K562 (cell line): Measurements from ENCODE around the gene DOK3. TPM values are rescaled to one million over a fixed set of nuclear protein-coding genes. Genes with fewer than 3 reads are reported as not detected.

Source experiments
- ARHGAP35 ChIP-seq: fragments of 450-650 bp; IDR thresholded peaks from 2 replicates; pipeline ENCODE4 v1.6.1; 2018; ENCODE audit not compliant: partially characterized antibody
- BCL6 ChIP-seq: fragments of 250-450 bp; sonication (Bioruptor Pico); IDR thresholded peaks from 2 replicates; pipeline ENCODE4 v1.4.0; 2020
- CCAR2 ChIP-seq: fragments of 200-400 bp; formaldehyde crosslinking; IDR thresholded peaks from 2 replicates; pipeline ENCODE4 v1.6.1; 2017; ENCODE audit warnings: mild to moderate bottlenecking, low read depth, low read length
- CHCHD3 ChIP-seq: fragments of 250-450 bp; sonication (Bioruptor Pico); IDR thresholded peaks from 2 replicates; pipeline ENCODE4 v2.1.2; 2022; ENCODE audit warnings: mild to moderate bottlenecking
- ETS2 ChIP-seq: IDR thresholded peaks from 2 replicates; pipeline ENCODE4 v1.6.1; 2016; ENCODE audit warnings: borderline replicate concordance, missing genetic modification characterization, mild to moderate bottlenecking, moderate library complexity, missing compliant biosample characterization; ENCODE audit not compliant: poor library complexity, severe bottlenecking
- HNRNPH1 ChIP-seq: fragments of 200-400 bp; formaldehyde crosslinking; optimal IDR thresholded peaks from 2 replicates; pipeline ENCODE3; 2017; ENCODE audit warnings: low read depth, mild to moderate bottlenecking, low read length, moderate library complexity
- HNRNPK ChIP-seq: fragments of 200-400 bp; formaldehyde crosslinking; IDR thresholded peaks from one replicate; pipeline ENCODE4 v1.6.1; 2018; ENCODE audit warnings: mild to moderate bottlenecking, low read depth, low read length; ENCODE audit not compliant: poor library complexity, severe bottlenecking
- KDM1A ChIP-seq, 2 experiments: fragments of 450-650 bp; IDR thresholded peaks; 2 replicates each; pipeline ENCODE4 v1.6.1; 2016; ENCODE audit warnings: mild to moderate bottlenecking in 2 of 2
- KLF1 ChIP-seq: fragments of 450-650 bp; IDR thresholded peaks from 2 replicates; pipeline ENCODE4 v1.6.1; 2016; ENCODE audit warnings: missing genetic modification characterization, missing compliant biosample characterization
- MBD2 ChIP-seq: sonication (generic); IDR thresholded peaks from 2 replicates; pipeline ENCODE4 v1.6.1; 2016; ENCODE audit warnings: low read depth, borderline replicate concordance
- MCM5 ChIP-seq: fragments of 450-650 bp; IDR thresholded peaks from 2 replicates; pipeline ENCODE4 v1.6.1; 2016; ENCODE audit warnings: low read depth
- MECOM ChIP-seq: fragments of 250-450 bp; sonication (Bioruptor Pico); IDR thresholded peaks from 2 replicates; pipeline ENCODE4 v1.8.0; 2022; ENCODE audit warnings: inconsistent platforms
- MIER1 ChIP-seq: fragments of 450-650 bp; IDR thresholded peaks from 2 replicates; pipeline ENCODE4 v1.6.1; 2016; ENCODE audit warnings: antibody characterized with exemption, mild to moderate bottlenecking, low read depth
- NCOA6 ChIP-seq: fragments of 450-650 bp; IDR thresholded peaks from 2 replicates; pipeline ENCODE4 v1.6.1; 2017; ENCODE audit warnings: mild to moderate bottlenecking
- NEUROD1 ChIP-seq: fragments of 150-350 bp; IDR thresholded peaks from 2 replicates; pipeline ENCODE4 v1.6.1; 2014; ENCODE audit warnings: borderline replicate concordance, low read length, low read depth; ENCODE audit not compliant: partially characterized antibody
- NFATC3 ChIP-seq: fragments of 450-650 bp; IDR thresholded peaks from 2 replicates; pipeline ENCODE4 v1.6.1; 2017; ENCODE audit warnings: mild to moderate bottlenecking
- POLR3G ChIP-seq: IDR thresholded peaks from 2 replicates; pipeline ENCODE4 v1.6.1; 2011; ENCODE audit not compliant: insufficient read length, insufficient replicate concordance; ENCODE audit errors: extremely low read depth
- RFX7 ChIP-seq: fragments of 250-450 bp; sonication (Bioruptor Pico); IDR thresholded peaks from 2 replicates; pipeline ENCODE4 v1.5.1; 2021; ENCODE audit warnings: mild to moderate bottlenecking
- RUNX1 ChIP-seq: sonication (generic); IDR thresholded peaks from 2 replicates; pipeline ENCODE4 v1.6.1; 2016; ENCODE audit warnings: antibody characterized with exemption, low read depth
- SAFB2 ChIP-seq: fragments of 200-400 bp; formaldehyde crosslinking; IDR thresholded peaks from 2 replicates; pipeline ENCODE4 v1.6.1; 2018; ENCODE audit warnings: borderline replicate concordance, low read length, low read depth, moderate library complexity; ENCODE audit not compliant: severe bottlenecking
- TGIF2 ChIP-seq: sonication (generic); formaldehyde crosslinking; IDR thresholded peaks from 2 replicates; pipeline ENCODE4 v1.8.1; 2022; ENCODE audit warnings: mild to moderate bottlenecking, missing genetic modification reagents, moderate library complexity
- THRA ChIP-seq: fragments of 450-650 bp; IDR thresholded peaks from 2 replicates; pipeline ENCODE4 v1.6.1; 2017; ENCODE audit warnings: mild to moderate bottlenecking, moderate library complexity
- ZNF217 ChIP-seq: sonication (generic); formaldehyde crosslinking; IDR thresholded peaks from 2 replicates; pipeline ENCODE4 v1.8.0; 2022; ENCODE audit warnings: mild to moderate bottlenecking, missing genetic modification reagents
- ZNF445 ChIP-seq: fragments of 250-450 bp; sonication (Bioruptor Pico); IDR thresholded peaks from 2 replicates; pipeline ENCODE4 v1.4.0; 2020; ENCODE audit warnings: low read depth, mild to moderate bottlenecking, moderate library complexity
- ZNF764 ChIP-seq: fragments of 250-450 bp; sonication (Bioruptor Pico); IDR thresholded peaks from 2 replicates; pipeline ENCODE4 v1.4.0; 2020; ENCODE audit warnings: low read depth, mild to moderate bottlenecking, moderate library complexity
- ZNF77 ChIP-seq: fragments of 250-450 bp; sonication (Bioruptor Pico); IDR thresholded peaks from 2 replicates; pipeline ENCODE4 v1.5.0; 2020
- polyA plus RNA-seq, 8 experiments: library from polyadenylated mRNA; depleted of rRNA in 4 of 8; stranded (reverse) in 5 of 8; unstranded in 3 of 8; fragments of >200 nt; fragmentation: Nextera tagmentation in 2 of 8; fragmentation: Illumina TruSeq in 1 of 8; extraction: Ambion mirVana in 2 of 8; extraction: Trizol in 1 of 8; gene quantifications; 2 replicates each; pipeline versions ENCODE4 v1.2.1 to v1.2.3, GENCODE V29; 2011 to 2014; ENCODE audit warnings: inconsistent platforms in 1 of 8, missing spikeins in 1 of 8
- total RNA-seq, 7 experiments: library from RNA; depleted of rRNA in 6 of 7; stranded (reverse); fragments of >200 nt in 6 of 7; fragmentation: Illumina TruSeq in 2 of 7; extraction: Trizol in 2 of 7; gene quantifications; 2 replicates each; pipeline versions ENCODE4 v1.2.1 to v1.2.3, GENCODE V29; 2011 to 2021; ENCODE audit warnings: low replicate concordance in 1 of 7
- TF ChIP-seq, protein P1 (sequence below): sonication (generic); formaldehyde crosslinking; IDR thresholded peaks from 2 replicates; pipeline ENCODE4 v1.8.0; 2022; ENCODE audit warnings: mild to moderate bottlenecking, missing genetic modification reagents
- TF ChIP-seq, protein P2 (sequence below): fragments of 450-650 bp; IDR thresholded peaks from 2 replicates; pipeline ENCODE4 v1.6.1; 2016; ENCODE audit warnings: missing biosample characterization, missing genetic modification characterization

Gene DOK3
- total and polyA plus RNA-seq, 9 of the 15 experiments (the other 6 are each of a cell fraction or from before 2014, with no cell fraction given) = 1.3 to 23.0 (median 8.0) TPM

GRCh38 chr5:177478711-177479646, 30.6 kb downstream of the DOK3 start (continued):
- TF ChIP-seq KDM1A (IDR thresholded peaks at IDR 0.05) (no peak), NCOA6 (no peak), TGIF2 (no peak), BCL6 (CRISPR knock-in tag) (no peak), CCAR2 (no peak), MCM5 (no peak), HNRNPK (no peak), NEUROD1 (no peak), CHCHD3 (no peak), SAFB2 (no peak), POLR3G (no peak), MIER1 (no peak), ZNF445 (CRISPR knock-in tag) (no peak), ZNF77 (CRISPR knock-in tag) (no peak), HNRNPH1 (no peak), ZNF217 (CRISPR knock-in tag) (no peak), ETS2 (tag) (no peak), MECOM (CRISPR knock-in tag) (no peak), THRA (no peak), RUNX1 (no peak), RFX7 (no peak), ZNF764 (CRISPR knock-in tag) (no peak), MBD2 (no peak), ARHGAP35 (no peak), NFATC3 (no peak), KLF1 (tag) (no peak)
- TF ChIP-seq, protein P1, sequence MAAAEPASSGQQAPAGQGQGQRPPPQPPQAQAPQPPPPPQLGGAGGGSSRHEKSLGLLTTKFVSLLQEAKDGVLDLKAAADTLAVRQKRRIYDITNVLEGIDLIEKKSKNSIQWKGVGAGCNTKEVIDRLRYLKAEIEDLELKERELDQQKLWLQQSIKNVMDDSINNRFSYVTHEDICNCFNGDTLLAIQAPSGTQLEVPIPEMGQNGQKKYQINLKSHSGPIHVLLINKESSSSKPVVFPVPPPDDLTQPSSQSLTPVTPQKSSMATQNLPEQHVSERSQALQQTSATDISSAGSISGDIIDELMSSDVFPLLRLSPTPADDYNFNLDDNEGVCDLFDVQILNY = no peak
- TF ChIP-seq, protein P2, sequence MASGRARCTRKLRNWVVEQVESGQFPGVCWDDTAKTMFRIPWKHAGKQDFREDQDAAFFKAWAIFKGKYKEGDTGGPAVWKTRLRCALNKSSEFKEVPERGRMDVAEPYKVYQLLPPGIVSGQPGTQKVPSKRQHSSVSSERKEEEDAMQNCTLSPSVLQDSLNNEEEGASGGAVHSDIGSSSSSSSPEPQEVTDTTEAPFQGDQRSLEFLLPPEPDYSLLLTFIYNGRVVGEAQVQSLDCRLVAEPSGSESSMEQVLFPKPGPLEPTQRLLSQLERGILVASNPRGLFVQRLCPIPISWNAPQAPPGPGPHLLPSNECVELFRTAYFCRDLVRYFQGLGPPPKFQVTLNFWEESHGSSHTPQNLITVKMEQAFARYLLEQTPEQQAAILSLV = no peak; the same call in 1 of the 2 replicates
